Liver (tissue), 9 donors: Measurements from ENCODE around the gene DNMBP. TPM values are rescaled to one million over a fixed set of nuclear protein-coding genes. Genes with fewer than 3 reads are reported as not detected.

Experiments
- DNase-seq: peaks from one replicate; pipeline ENCODE4 v3.0.0-alpha.2; 2017; ENCODE audit warnings: low spot score
- H3K27ac ChIP-seq, 2 donors: one replicate each; pipeline ENCODE4 v1.7.0; 2013; ENCODE audit warnings: inconsistent platforms in 2 of 2, low read length in 2 of 2, control low read depth in 1 of 2, low read depth in 1 of 2, mild to moderate bottlenecking in 1 of 2
- H3K27me3 ChIP-seq, 4 donors: one replicate each; pipeline versions ENCODE4 v1.6.1 to v1.7.0; 2013; ENCODE audit warnings: low read length in 3 of 4, inconsistent platforms in 1 of 4, mild to moderate bottlenecking in 1 of 4, moderate library complexity in 1 of 4; ENCODE audit not compliant: control insufficient read depth in 4 of 4, insufficient read depth in 4 of 4
- H3K36me3 ChIP-seq, 4 donors: one replicate each; pipeline versions ENCODE4 v1.6.1 to v1.7.0; 2013; ENCODE audit warnings: low read length in 3 of 4, mild to moderate bottlenecking in 3 of 4, low read depth in 1 of 4, moderate library complexity in 1 of 4; ENCODE audit not compliant: control insufficient read depth in 4 of 4, insufficient read depth in 3 of 4
- H3K4me1 ChIP-seq, 4 donors: one replicate each; pipeline versions ENCODE4 v1.6.1 to v1.7.0; 2013; ENCODE audit warnings: low read length in 3 of 4, mild to moderate bottlenecking in 3 of 4, moderate library complexity in 1 of 4; ENCODE audit not compliant: control insufficient read depth in 4 of 4, insufficient read depth in 4 of 4
- H3K4me3 ChIP-seq, 3 donors: one replicate each; pipeline versions ENCODE4 v1.6.1 to v1.7.0; 2013; ENCODE audit warnings: low read length in 3 of 3, control low read depth in 1 of 3, low read depth in 1 of 3, mild to moderate bottlenecking in 1 of 3
- H3K9ac ChIP-seq, 2 donors: one replicate each; pipeline ENCODE4 v1.7.0; 2013; ENCODE audit warnings: low read length in 2 of 2, mild to moderate bottlenecking in 2 of 2, moderate library complexity in 2 of 2, control low read depth in 1 of 2, low read depth in 1 of 2
- H3K9me3 ChIP-seq, 4 donors: one replicate each; pipeline versions ENCODE4 v1.6.1 to v1.7.0; 2013; ENCODE audit warnings: low read length in 3 of 4; ENCODE audit not compliant: control insufficient read depth in 4 of 4
- ATF3 ChIP-seq: IDR thresholded peaks from 2 replicates; pipeline ENCODE4 v1.6.1; 2016; ENCODE audit warnings: antibody characterized with exemption
- EGR1 ChIP-seq, 2 donors: IDR thresholded peaks; 2 replicates each; pipeline ENCODE4 v1.6.1; 2016 to 2018; ENCODE audit warnings: antibody characterized with exemption in 2 of 2, low read depth in 2 of 2
- FOXA2 ChIP-seq: IDR thresholded peaks from 2 replicates; pipeline ENCODE4 v1.6.1; 2016; ENCODE audit warnings: antibody characterized with exemption
- GABPA ChIP-seq, 2 donors: IDR thresholded peaks in 1 of 2; conservative IDR thresholded peaks in 1 of 2; 2 replicates each; pipeline ENCODE4 v1.6.1; 2016; ENCODE audit warnings: antibody characterized with exemption in 2 of 2, mild to moderate bottlenecking in 1 of 2, moderate library complexity in 1 of 2
- HNF4A ChIP-seq, 2 donors: conservative IDR thresholded peaks; 2 replicates each; pipeline ENCODE4 v1.6.1; 2016; ENCODE audit warnings: antibody characterized with exemption in 2 of 2, mild to moderate bottlenecking in 2 of 2
- HNF4G ChIP-seq: IDR thresholded peaks from 2 replicates; pipeline ENCODE4 v1.6.1; 2016; ENCODE audit warnings: antibody characterized with exemption
- JUND ChIP-seq, 2 donors: IDR thresholded peaks; 2 replicates each; pipeline ENCODE4 v1.6.1; 2016; ENCODE audit warnings: antibody characterized with exemption in 2 of 2
- NR2F2 ChIP-seq: IDR thresholded peaks from 2 replicates; pipeline ENCODE4 v1.6.1; 2016; ENCODE audit warnings: antibody characterized with exemption
- RAD21 ChIP-seq, 2 donors: IDR thresholded peaks; 2 replicates each; pipeline ENCODE4 v1.6.1; 2016; ENCODE audit warnings: antibody characterized with exemption in 2 of 2, mild to moderate bottlenecking in 2 of 2
- REST ChIP-seq: IDR thresholded peaks from 2 replicates; pipeline ENCODE4 v1.6.1; 2016; ENCODE audit warnings: antibody characterized with exemption, mild to moderate bottlenecking
- RXRA ChIP-seq, 2 donors: IDR thresholded peaks; 2 replicates each; pipeline ENCODE4 v1.6.1; 2017 to 2018; ENCODE audit warnings: antibody characterized with exemption in 2 of 2, mild to moderate bottlenecking in 1 of 2
- SP1 ChIP-seq: IDR thresholded peaks from 2 replicates; pipeline ENCODE4 v1.6.1; 2018; ENCODE audit warnings: antibody characterized with exemption, mild to moderate bottlenecking
- ZBTB33 ChIP-seq: IDR thresholded peaks from 2 replicates; pipeline ENCODE4 v1.6.1; 2016; ENCODE audit warnings: antibody characterized with exemption
- WGBS: extraction: QIAGEN DNeasy Blood & Tissue Kit; methylation state at CpG from one replicate; pipeline ENCODE4 v1.1.7; 2013; 5-methylcytosine and 5-hydroxymethylcytosine counted together
- polyA plus RNA-seq, 2 donors: library from polyadenylated mRNA; stranded (reverse) in 1 of 2; unstranded in 1 of 2; fragments of 200-250 nt in 1 of 2; fragments of >200 nt in 1 of 2; fragmentation: Nextera tagmentation in 1 of 2; extraction: Ambion mirVana in 1 of 2; gene quantifications; one replicate each; pipeline versions ENCODE4 v1.2.1 to v1.2.3, GENCODE V29; 2013 to 2015
- total RNA-seq, 2 donors: library from RNA; depleted of rRNA; stranded (reverse); fragments of >200 nt; gene quantifications; one replicate each; pipeline ENCODE4 v1.2.3, GENCODE V29; 2014
- donor health status: healthy.
- donor health status: healthy.
- donor health status: healthy.
- donor health status: healthy.
- donor health status: healthy.

DNMBP gene
- total and polyA plus RNA-seq, 4 donors, result 3.8 to 12.6 (median 5.3) TPM

- no peak for DNase-seq
- WGBS, result 94% methylated on average over 3 of the region's 3 CpGs
- TF ChIP-seq RAD21 (IDR thresholded peaks at IDR 0.05), result no peak
- no peak overlapping the region for H3K4me3 ChIP-seq
- H3K4me1 ChIP-seq, result peaks cover 2 to 22% (median 21%) of the 10 kb centered on the region in 4 donors
- H3K27ac ChIP-seq, result no peak overlapping the region
- no peaks in the 10 kb centered on the region for H3K27me3 ChIP-seq
- H3K9me3 ChIP-seq, result no peaks in the 10 kb centered on the region
- H3K36me3 ChIP-seq, result peaks cover 9 to 46% (median 38%) of the 10 kb centered on the region in 4 donors
- H3K9ac ChIP-seq, result no peak overlapping the region
Observed at GRCh38 chr10:99851825-99852224, 157.9 kb downstream of the DNMBP start.

GRCh38 chr10:99850767-99851340, 158.9 kb downstream of the DNMBP start:
- TF ChIP-seq ATF3 (no peak), ZBTB33 (no peak), GABPA (IDR thresholded peaks at IDR 0.05 in 1 of 2, conservative IDR thresholded peaks at IDR 0.05 in 1 of 2) (no peak), EGR1 (IDR thresholded peaks at IDR 0.05; ENCODE audit: low read depth in 2 of 2) (no peak), NR2F2 (no peak)
- Histone ChIP-seq H3K27ac (no peak overlapping the region), H3K27me3 (no peaks in the 10 kb centered on the region), H3K9ac (no peak overlapping the region), H3K9me3 (no peaks in the 10 kb centered on the region), H3K36me3 (peaks cover 9 to 55% (median 44%) of the 10 kb centered on the region in 4 donors), H3K4me3 (no peak overlapping the region), H3K4me1 (peaks cover 5 to 30% (median 25%) of the 10 kb centered on the region in 4 donors)
- DNase-seq, result no peak
- 82% methylated on average over 5 of the region's 5 CpGs for WGBS

GRCh38 chr10:99850021-99850766, 159.6 kb downstream of the DNMBP start:
- TF ChIP-seq FOXA2, result no peak
- no peak for TF ChIP-seq GABPA (IDR thresholded peaks at IDR 0.05 in 1 of 2, conservative IDR thresholded peaks at IDR 0.05 in 1 of 2)
- no peak overlapping the region for H3K27ac ChIP-seq
- no peak overlapping the region for H3K4me3 ChIP-seq
- H3K36me3 ChIP-seq, result peaks cover 9 to 58% (median 46%) of the 10 kb centered on the region in 4 donors
- no peak for DNase-seq
- peaks cover 5 to 31% (median 25%) of the 10 kb centered on the region in 4 donors for H3K4me1 ChIP-seq
- WGBS, result 86% methylated on average over 11 of the region's 11 CpGs
- H3K9ac ChIP-seq, result no peak overlapping the region
- H3K27me3 ChIP-seq, result no peaks in the 10 kb centered on the region
- H3K9me3 ChIP-seq, result no peaks in the 10 kb centered on the region

- Histone ChIP-seq H3K36me3 (peaks cover 9 to 61% (median 48%) of the 10 kb centered on the region in 4 donors), H3K4me1 (peaks cover 5 to 31% (median 25%) of the 10 kb centered on the region in 4 donors), H3K4me3 (no peak overlapping the region), H3K27me3 (no peaks in the 10 kb centered on the region), H3K9ac (no peak overlapping the region), H3K9me3 (no peaks in the 10 kb centered on the region), H3K27ac (peak overlapping the region; percentile 6 to 19)
- 41% methylated on average over 2 of the region's 2 CpGs for WGBS
- DNase-seq, result no peak
- no peak for TF ChIP-seq ZBTB33
- peak; percentile 28 to 51 for TF ChIP-seq JUND (IDR thresholded peaks at IDR 0.05)
- peak; percentile 68 to 79 for TF ChIP-seq RXRA (IDR thresholded peaks at IDR 0.05)
- TF ChIP-seq RAD21 (IDR thresholded peaks at IDR 0.05), result peak in 1 of 2 donors; percentile 21
- TF ChIP-seq HNF4G, result peak; percentile 93
- peak; percentile 74 for TF ChIP-seq SP1
- peak; percentile 95 to 98 for TF ChIP-seq HNF4A (conservative IDR thresholded peaks at IDR 0.05)
- peak; percentile 77 for TF ChIP-seq FOXA2
- no peak for TF ChIP-seq NR2F2
- TF ChIP-seq REST, result no peak
- TF ChIP-seq EGR1 (IDR thresholded peaks at IDR 0.05; ENCODE audit: low read depth in 2 of 2), result peak in 1 of 2 donors; percentile 5
Observed at GRCh38 chr10:99849536-99849935, 160.2 kb downstream of the DNMBP start.
